ENCODE data around the gene TFDP3. TPM values are rescaled to one million over a fixed set of nuclear protein-coding genes. Genes with fewer than 3 reads are reported as not detected.

The TFDP3 gene
- total RNA-seq, 1 experiment from 2014 or later, result not detected

GRCh38 chrX:133185938-133186337 is 32.2 kb downstream of the TFDP3 start:
- intact Hi-C loops (cut with micrococcal nuclease), result no loop called here
- no peaks in the 10 kb centered on the region for H3K9me2 ChIP-seq (replicated peaks; ENCODE audit: low read length)
- no peaks in the 10 kb centered on the region for H4K20me1 ChIP-seq (ENCODE audit: low read length)
- TF ChIP-seq CTCF (conservative IDR thresholded peaks at IDR 0.05; ENCODE audit: low read depth, low read length) (no peak), EZH2phosphoT487 (IDR thresholded peaks at IDR 0.05; ENCODE audit: borderline replicate concordance, low read length) (no peak), EZH2 (IDR thresholded peaks at IDR 0.05; ENCODE audit: low read length, unreplicated experiment) (no peak)
- H3K4me2 ChIP-seq (ENCODE audit: low read length), result no peak overlapping the region
- peak overlapping the region; percentile 66 for H3K27ac ChIP-seq (ENCODE audit: low read length)
- no peaks in the 10 kb centered on the region for H3F3A ChIP-seq (ENCODE audit: low read length, unreplicated experiment)
- POLR2A ChIA-PET (ENCODE audit: unreplicated experiment), result no interaction called here
- no peaks in the 10 kb centered on the region for H3K27me3 ChIP-seq (ENCODE audit: low read length)
- BruUV-seq (replicated peaks), result no TSS peak
- no peak overlapping the region for H2AFZ ChIP-seq (ENCODE audit: low read length)
- H3K9ac ChIP-seq (ENCODE audit: low read length), result no peak overlapping the region
- CTCF ChIA-PET, result no interaction called here
- no peaks in the 10 kb centered on the region for H3K36me3 ChIP-seq (ENCODE audit: low read depth, low read length)
- H3K4me3 ChIP-seq (ENCODE audit: low read length), result no peak overlapping the region
- peaks cover 15% of the 10 kb centered on the region for H3K4me1 ChIP-seq (ENCODE audit: insufficient read depth, low read length)
- ATAC-seq, result peak; percentile 76
- no peaks in the 10 kb centered on the region for H3K79me2 ChIP-seq (ENCODE audit: low read length)
- H3K9me3 ChIP-seq (ENCODE audit: low read length), result no peaks in the 10 kb centered on the region
- peak; percentile 77 for DNase-seq

GRCh38 chrX:133185119-133185518 is 33.0 kb downstream of the TFDP3 start:
- DNase-seq (no peak), ATAC-seq (no peak)
- TF ChIP-seq EZH2phosphoT487 (IDR thresholded peaks at IDR 0.05; ENCODE audit: borderline replicate concordance, low read length) (no peak), CTCF (conservative IDR thresholded peaks at IDR 0.05; ENCODE audit: low read depth, low read length) (no peak), EZH2 (IDR thresholded peaks at IDR 0.05; ENCODE audit: low read length, unreplicated experiment) (no peak)
- Histone ChIP-seq H3F3A (ENCODE audit: low read length, unreplicated experiment) (no peaks in the 10 kb centered on the region), H3K9ac (ENCODE audit: low read length) (no peak overlapping the region; the same call in 1 of the 2 replicates), H3K4me1 (ENCODE audit: insufficient read depth, low read length) (peaks cover 11% of the 10 kb centered on the region), H3K4me2 (ENCODE audit: low read length) (no peak overlapping the region), H3K9me2 (replicated peaks; ENCODE audit: low read length) (no peaks in the 10 kb centered on the region), H2AFZ (ENCODE audit: low read length) (no peak overlapping the region), H3K4me3 (ENCODE audit: low read length) (no peak overlapping the region), H3K27ac (ENCODE audit: low read length) (peak overlapping the region; percentile 66), H4K20me1 (ENCODE audit: low read length) (no peaks in the 10 kb centered on the region), H3K79me2 (ENCODE audit: low read length) (no peaks in the 10 kb centered on the region), H3K36me3 (ENCODE audit: low read depth, low read length) (no peaks in the 10 kb centered on the region), H3K9me3 (ENCODE audit: low read length) (no peaks in the 10 kb centered on the region), H3K27me3 (ENCODE audit: low read length) (no peaks in the 10 kb centered on the region)
- intact Hi-C loops (cut with micrococcal nuclease), result no loop called here
- no TSS peak for BruUV-seq (replicated peaks)
- POLR2A ChIA-PET (ENCODE audit: unreplicated experiment), result no interaction called here
- CTCF ChIA-PET, result no interaction called here

- ATAC-seq, result no peak
- intact Hi-C loops (cut with micrococcal nuclease), result no loop called here
- Histone ChIP-seq H3K27ac (ENCODE audit: low read length) (no peak overlapping the region), H3K4me2 (ENCODE audit: low read length) (no peak overlapping the region), H3K9me3 (ENCODE audit: low read length) (no peaks in the 10 kb centered on the region), H2AFZ (ENCODE audit: low read length) (no peak overlapping the region), H3F3A (ENCODE audit: low read length, unreplicated experiment) (no peaks in the 10 kb centered on the region), H3K27me3 (ENCODE audit: low read length) (no peaks in the 10 kb centered on the region), H4K20me1 (ENCODE audit: low read length) (no peaks in the 10 kb centered on the region), H3K9me2 (replicated peaks; ENCODE audit: low read length) (no peaks in the 10 kb centered on the region), H3K36me3 (ENCODE audit: low read depth, low read length) (no peaks in the 10 kb centered on the region), H3K9ac (ENCODE audit: low read length) (no peak overlapping the region), H3K4me1 (ENCODE audit: insufficient read depth, low read length) (peaks cover 11% of the 10 kb centered on the region), H3K79me2 (ENCODE audit: low read length) (no peaks in the 10 kb centered on the region), H3K4me3 (ENCODE audit: low read length) (no peak overlapping the region)
- ChIA-PET CTCF (no interaction called here), POLR2A (ENCODE audit: unreplicated experiment) (no interaction called here)
- no peak for TF ChIP-seq EZH2phosphoT487 (IDR thresholded peaks at IDR 0.05; ENCODE audit: borderline replicate concordance, low read length)
- TF ChIP-seq CTCF (conservative IDR thresholded peaks at IDR 0.05; ENCODE audit: low read depth, low read length), result no peak
- no peak for TF ChIP-seq EZH2 (IDR thresholded peaks at IDR 0.05; ENCODE audit: low read length, unreplicated experiment)
- no peak for DNase-seq
- no TSS peak for BruUV-seq (replicated peaks)
Observed at GRCh38 chrX:133183806-133184205, 34.3 kb downstream of the TFDP3 start.
